NB4 (cell line): ENCODE results near the gene GAS2L2.

Source experiments
- DNase-seq: peaks from one replicate; pipeline ENCODE4 v3.0.0; 2010; ENCODE audit warnings: low read depth
- H3K4me3 ChIP-seq: one replicate; pipeline ENCODE4 v1.5.1; 2011; ENCODE audit warnings: mild to moderate bottlenecking, low read depth, low read length, moderate library complexity
- CTCF ChIP-seq: IDR thresholded peaks from one replicate; pipeline ENCODE4 v1.5.1; 2012; ENCODE audit warnings: low read depth, low read length
- MAX ChIP-seq: IDR thresholded peaks from 2 replicates; pipeline ENCODE4 v1.6.1; 2011; ENCODE audit warnings: low read depth, low read length
- MYC ChIP-seq: IDR thresholded peaks from 2 replicates; pipeline ENCODE4 v1.6.1; 2011; ENCODE audit warnings: low read depth, low read length
- POLR2A ChIP-seq: IDR thresholded peaks from 2 replicates; pipeline ENCODE4 v1.6.1; 2011; ENCODE audit warnings: mild to moderate bottlenecking; ENCODE audit not compliant: insufficient read length; ENCODE audit errors: extremely low read depth

Gene GAS2L2

GRCh38 chr17:35748341-35748841 is 4.6 kb downstream of the GAS2L2 start:
- no peak for TF ChIP-seq POLR2A
- no peak for TF ChIP-seq MYC
- DNase-seq: no peak
- no peak overlapping the region for H3K4me3 ChIP-seq

GRCh38 chr17:35747540-35748017 is 5.5 kb downstream of the GAS2L2 start:
- H3K4me3 ChIP-seq: no peak overlapping the region
- DNase-seq: peak; percentile 82
- TF ChIP-seq POLR2A: no peak
- TF ChIP-seq CTCF: peak; percentile 83
- no peak for TF ChIP-seq MAX

GRCh38 chr17:35745749-35746320 is 7.2 kb downstream of the GAS2L2 start:
- DNase-seq: no peak
- TF ChIP-seq MYC: no peak
- no peak for TF ChIP-seq POLR2A
- no peak for TF ChIP-seq CTCF
- TF ChIP-seq MAX: no peak
- H3K4me3 ChIP-seq: no peak overlapping the region

GRCh38 chr17:35745246-35745645 is 7.8 kb downstream of the GAS2L2 start:
- no peak for DNase-seq
- no peak overlapping the region for H3K4me3 ChIP-seq
- TF ChIP-seq CTCF: no peak
- no peak for TF ChIP-seq MYC
- no peak for TF ChIP-seq MAX

- no peak overlapping the region for H3K4me3 ChIP-seq
- TF ChIP-seq MYC: no peak
- TF ChIP-seq CTCF: no peak
- DNase-seq: no peak
Observed at GRCh38 chr17:35744830-35745229, 8.2 kb downstream of the GAS2L2 start.

- TF ChIP-seq POLR2A: no peak
- TF ChIP-seq MYC: no peak
- no peak for TF ChIP-seq MAX
- no peak for TF ChIP-seq CTCF
- DNase-seq: peak; percentile 80
- no peak overlapping the region for H3K4me3 ChIP-seq
Observed at GRCh38 chr17:35743626-35744328, 9.3 kb downstream of the GAS2L2 start.
